Measurements from ENCODE around the gene NRP2. TPM values are rescaled to one million over a fixed set of nuclear protein-coding genes. Genes with fewer than 3 reads are reported as not detected.

NRP2 gene
- total RNA-seq, 4 donors from 2014 or later, result 35.1 to 146 (median 63.9) TPM

GRCh38 chr2:205762881-205763280 is 80.6 kb downstream of the NRP2 start:
- Histone ChIP-seq H3K36me3 (no peaks in the 10 kb centered on the region), H3K9me3 (no peaks in the 10 kb centered on the region), H3K4me3 (no peak overlapping the region), H3K27me3 (no peaks in the 10 kb centered on the region), H3K27ac (peak overlapping the region; percentile 55 to 86 (median 74)), H3K4me1 (peaks cover 10 to 52% (median 27%) of the 10 kb centered on the region in 4 donors)
- no peak for DNase-seq
- in situ Hi-C loops (cut with MboI; ENCODE audit: low pct_ligation_motif_present in 1 of 4, low pct_unique_long_range_greater_than_20kb in 1 of 4, low sequenced_read_pairs in 3 of 4) (no loop called here), intact Hi-C loops (cut with DNase I; ENCODE audit: low total_unique reads) (loop anchor here (10.0 kb wide), 1 partner anchor 78 kb away; the partner anchor contains the start of gene NRP2)
- TF ChIP-seq EP300 (IDR thresholded peaks at IDR 0.05; ENCODE audit: low read depth) (no peak), POLR2AphosphoS5 (IDR thresholded peaks at IDR 0.05) (no peak), POLR2A (IDR thresholded peaks at IDR 0.05) (no peak)

GRCh38 chr2:205763708-205764211 is 81.5 kb downstream of the NRP2 start:
- Histone ChIP-seq H3K9me3 (no peaks in the 10 kb centered on the region), H3K27me3 (no peaks in the 10 kb centered on the region), H3K27ac (peak overlapping the region; percentile 55 to 86 (median 74)), H3K36me3 (no peaks in the 10 kb centered on the region), H3K4me3 (no peak overlapping the region), H3K4me1 (peaks cover 15 to 58% (median 28%) of the 10 kb centered on the region in 4 donors)
- intact Hi-C loops (cut with DNase I; ENCODE audit: low total_unique reads), result loop anchor here (10.0 kb wide), 1 partner anchor 79 kb away; the partner anchor contains the start of gene NRP2
- in situ Hi-C loops (cut with MboI; ENCODE audit: low pct_ligation_motif_present in 1 of 4, low pct_unique_long_range_greater_than_20kb in 1 of 4, low sequenced_read_pairs in 3 of 4), result no loop called here
- 9 to 19% methylated on average over 6 to 17 of the region's 21 CpGs for WGBS, 2 donors (ENCODE audit: low coverage in 1 of 2)
- TF ChIP-seq CTCF (IDR thresholded peaks at IDR 0.05) (peak; percentile 62 to 79 (median 72)), POLR2AphosphoS5 (IDR thresholded peaks at IDR 0.05) (peak; percentile 18 to 63 (median 45)), POLR2A (IDR thresholded peaks at IDR 0.05) (no peak), EP300 (IDR thresholded peaks at IDR 0.05; ENCODE audit: low read depth) (no peak)
- peak; percentile 72 for DNase-seq

- Histone ChIP-seq H3K4me3 (no peak overlapping the region), H3K4me1 (peaks cover 21 to 58% (median 30%) of the 10 kb centered on the region in 4 donors), H3K27me3 (no peaks in the 10 kb centered on the region), H3K9me3 (no peaks in the 10 kb centered on the region), H3K27ac (peak overlapping the region; percentile 55 to 86 (median 74)), H3K36me3 (no peaks in the 10 kb centered on the region)
- TF ChIP-seq POLR2A (IDR thresholded peaks at IDR 0.05), result no peak
- no peak for TF ChIP-seq CTCF (IDR thresholded peaks at IDR 0.05)
- TF ChIP-seq POLR2AphosphoS5 (IDR thresholded peaks at IDR 0.05), result no peak
- intact Hi-C loops (cut with DNase I; ENCODE audit: low total_unique reads), result loop anchor here (10.0 kb wide), 1 partner anchor 80 kb away; the partner anchor contains the start of gene NRP2
- 52% methylated on average over 4 to 8 of the region's 8 CpGs for WGBS, 2 donors (ENCODE audit: low coverage in 1 of 2)
- in situ Hi-C loops (cut with MboI; ENCODE audit: low pct_ligation_motif_present in 1 of 4, low pct_unique_long_range_greater_than_20kb in 1 of 4, low sequenced_read_pairs in 3 of 4), result no loop called here
- no peak for DNase-seq
Measured at GRCh38 chr2:205764270-205764746, 82.0 kb downstream of the NRP2 start.

GRCh38 chr2:205765151-205765550 is 82.8 kb downstream of the NRP2 start:
- Histone ChIP-seq H3K4me3 (no peak overlapping the region), H3K9me3 (no peaks in the 10 kb centered on the region), H3K36me3 (no peaks in the 10 kb centered on the region), H3K27me3 (no peaks in the 10 kb centered on the region), H3K27ac (peak overlapping the region; percentile 55 to 86 (median 74)), H3K4me1 (peaks cover 29 to 63% (median 37%) of the 10 kb centered on the region in 4 donors)
- intact Hi-C loops (cut with DNase I; ENCODE audit: low total_unique reads), result loop anchor here (5.0 to 10.0 kb wide), 2 partner anchors 80 to 162 kb away; partner anchors contain the start of gene NRP2
- no peak for TF ChIP-seq CTCF (IDR thresholded peaks at IDR 0.05)
- TF ChIP-seq POLR2A (IDR thresholded peaks at IDR 0.05), result no peak
- TF ChIP-seq POLR2AphosphoS5 (IDR thresholded peaks at IDR 0.05), result no peak
- no peak for TF ChIP-seq EP300 (IDR thresholded peaks at IDR 0.05; ENCODE audit: low read depth)
- in situ Hi-C loops (cut with MboI; ENCODE audit: low pct_ligation_motif_present in 1 of 4, low pct_unique_long_range_greater_than_20kb in 1 of 4, low sequenced_read_pairs in 3 of 4), result no loop called here
- WGBS, 2 donors (ENCODE audit: low coverage in 1 of 2), result 81 to 89% methylated on average over 3 to 8 of the region's 8 CpGs
- DNase-seq, result no peak

Measured in transverse colon (tissue), 4 donors.